ENCODE data around the gene OTOG. TPM values are rescaled to one million over a fixed set of nuclear protein-coding genes. Genes with fewer than 3 reads are reported as not detected.

The OTOG gene
- total RNA-seq, 1 experiment from 2014 or later: 0.35 TPM

GRCh38 chr11:17649261-17649660, 102.2 kb downstream of the OTOG start:
- H2BK20ac ChIP-seq (ENCODE audit: low read depth, low read length, poor library complexity, severe bottlenecking): no peak overlapping the region
- no peak overlapping the region for H2BK12ac ChIP-seq (ENCODE audit: insufficient read length, low read depth, low read length)
- H2BK15ac ChIP-seq (ENCODE audit: low read depth, low read length): no peak overlapping the region
- H4K91ac ChIP-seq (ENCODE audit: insufficient read length, low read depth, low read length): no peak overlapping the region
- no peak for TF ChIP-seq CTCF (conservative IDR thresholded peaks at IDR 0.05)
- H3K4ac ChIP-seq (ENCODE audit: low read depth, low read length): no peak overlapping the region
- H4K20me1 ChIP-seq (ENCODE audit: control insufficient read depth, insufficient read depth, insufficient read length): no peaks in the 10 kb centered on the region
- H3K18ac ChIP-seq (ENCODE audit: insufficient read length, low read depth, low read length): no peak overlapping the region
- Mint-ChIP-seq H3K9me3 (peaks cover 0 to 6% of the 10 kb centered on the region in 2 experiments; a peak in 3 of 5 replicates), H3K27me3 (ENCODE audit: low read depth) (peaks cover 64% of the 10 kb centered on the region), H3K4me1 (peaks cover 44 to 63% of the 10 kb centered on the region in 2 experiments), H3K27ac (no peak overlapping the region), H3K36me3 (ENCODE audit: insufficient read depth in 1 of 3, low read depth in 3 of 3) (peaks cover 0 to 1% (median 0%) of the 10 kb centered on the region in 3 experiments; a peak in 2 of 7 replicates), H3K4me3 (no peak overlapping the region)
- no peaks in the 10 kb centered on the region for H3K79me2 ChIP-seq (ENCODE audit: insufficient read depth, low read length)
- no peak overlapping the region for H2AK5ac ChIP-seq (ENCODE audit: insufficient read length, low read length)
- H3K23me2 ChIP-seq (ENCODE audit: insufficient read length, low read depth, low read length, poor library complexity, severe bottlenecking): no peaks in the 10 kb centered on the region
- no peak overlapping the region for H4K5ac ChIP-seq (ENCODE audit: insufficient read length, low read depth, low read length)
- no peak overlapping the region for H3T11ph ChIP-seq (ENCODE audit: low read length)
- H2BK120ac ChIP-seq (ENCODE audit: low read depth, low read length, poor library complexity, severe bottlenecking): no peak overlapping the region
- no peak overlapping the region for H3K14ac ChIP-seq (ENCODE audit: insufficient read depth, low read length)
- no peak overlapping the region for H3K4me2 ChIP-seq (ENCODE audit: insufficient read depth, insufficient read length, low read length)
- no peak overlapping the region for H3K27ac ChIP-seq (ENCODE audit: insufficient read length, low read depth, low read length)
- H3K4me1 ChIP-seq (ENCODE audit: insufficient read depth, low read length): peaks cover 7% of the 10 kb centered on the region; the same call in 1 of the 2 replicates
- no CpG with 5 or more reads among the region's 6 CpGs for WGBS (ENCODE audit: extremely low coverage, insufficient read length, low lambda C conversion rate)
- DNase-seq: no peak
- no peaks in the 10 kb centered on the region for H3K79me1 ChIP-seq (ENCODE audit: insufficient read depth, low read depth, low read length, poor library complexity, severe bottlenecking)
- H2AFZ ChIP-seq (ENCODE audit: low read length): no peak overlapping the region
- H3K27me3 ChIP-seq (ENCODE audit: insufficient read depth, low read length): no peaks in the 10 kb centered on the region; the same call in 1 of the 2 replicates
- no peak overlapping the region for H3K9ac ChIP-seq (ENCODE audit: extremely low read depth, insufficient read length, low read length)
- no peak overlapping the region for H2BK5ac ChIP-seq (ENCODE audit: insufficient read length, low read length)
- no peaks in the 10 kb centered on the region for H3K9me3 ChIP-seq (ENCODE audit: control insufficient read depth, low read depth, low read length)
- H4K8ac ChIP-seq (replicated peaks; ENCODE audit: insufficient read length, low read depth, low read length): no peak overlapping the region
- H3K56ac ChIP-seq (ENCODE audit: insufficient read length, low read depth, low read length): no peak overlapping the region
- no peak overlapping the region for H3K23ac ChIP-seq (ENCODE audit: insufficient read length, low read depth, low read length)
